ENCODE measurements around the gene ANAPC1.
"Not testable (repeated sequence)": the region's sequence is repeated elsewhere in the genome, so short reads cannot be mapped to it uniquely, and the experiment has no call there.

GRCh38 chr2:111834221-111834620 is 49.8 kb downstream of the ANAPC1 start:
- not testable (repeated sequence) for TF ChIP-seq CTCF (conservative IDR thresholded peaks at IDR 0.05; ENCODE audit: low read depth, low read length); EZH2 (IDR thresholded peaks at IDR 0.05; ENCODE audit: low read length, unreplicated experiment)
